ENCODE data around the gene GIGYF2. TPM values are rescaled to one million over a fixed set of nuclear protein-coding genes. Genes with fewer than 3 reads are reported as not detected.

GIGYF2 gene
- total and polyA plus RNA-seq, 2 of the 13 experiments (the other 11 are each of a cell fraction or from before 2014, with no cell fraction given): 44.9 to 73.5 TPM

- TF ChIP-seq IKZF5 (CRISPR knock-in tag; IDR thresholded peaks at IDR 0.05) (no peak), ZBTB3 (CRISPR knock-in tag; IDR thresholded peaks at IDR 0.05; ENCODE audit: borderline replicate concordance, low read depth) (no peak), YY1 (IDR thresholded peaks at IDR 0.05; ENCODE audit: insufficient read depth, insufficient replicate concordance, low read depth, low read length) (no peak), NFE2L2 (IDR thresholded peaks at IDR 0.05; ENCODE audit: low read length) (no peak), ZNF891 (CRISPR knock-in tag; IDR thresholded peaks at IDR 0.05) (no peak)
- TF ChIP-seq, protein P1, sequence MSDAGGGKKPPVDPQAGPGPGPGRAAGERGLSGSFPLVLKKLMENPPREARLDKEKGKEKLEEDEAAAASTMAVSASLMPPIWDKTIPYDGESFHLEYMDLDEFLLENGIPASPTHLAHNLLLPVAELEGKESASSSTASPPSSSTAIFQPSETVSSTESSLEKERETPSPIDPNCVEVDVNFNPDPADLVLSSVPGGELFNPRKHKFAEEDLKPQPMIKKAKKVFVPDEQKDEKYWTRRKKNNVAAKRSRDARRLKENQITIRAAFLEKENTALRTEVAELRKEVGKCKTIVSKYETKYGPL (CRISPR knock-in tag; IDR thresholded peaks at IDR 0.05): no peak
- peaks cover 12 to 24% of the 10 kb centered on the region in 2 experiments; a peak in 4 of 5 replicates for H3K36me3 ChIP-seq (replicated peaks in 1 of 2; ENCODE audit: control insufficient read depth in 1 of 2, insufficient read depth in 2 of 2, low read length in 2 of 2)
- H3K9ac ChIP-seq (ENCODE audit: insufficient read depth, low read depth, low read length): no peak overlapping the region
- H4K20me1 ChIP-seq (ENCODE audit: insufficient read depth, low read length): no peaks in the 10 kb centered on the region
- in situ Hi-C loops (cut with HindIII; ENCODE audit: extremely low pct_ligation_motif_present, low pct_unique_long_range_greater_than_20kb) (no loop called here), intact Hi-C loops (cut with micrococcal nuclease; ENCODE audit: unreplicated experiment) (no loop called here)
- WGBS (ENCODE audit: low lambda C conversion rate): 94% methylated on average over 9 of the region's 9 CpGs
- DNase-seq (ENCODE audit: low spot score) (no peak), ATAC-seq (no peak), FAIRE-seq (no peak)
- no peaks in the 10 kb centered on the region for H3K27me3 ChIP-seq (ENCODE audit: control insufficient read depth in 1 of 2, insufficient read depth in 2 of 2, low read length in 2 of 2)
- no peak overlapping the region for H3K4me2 ChIP-seq (ENCODE audit: low read depth, low read length)
- POLR2A ChIA-PET: no interaction called here
- no TSS peak for BruUV-seq (replicated peaks)
- H3K27ac ChIP-seq (ENCODE audit: extremely low read length, insufficient read depth, low read length): no peak overlapping the region
- H3K79me2 ChIP-seq (ENCODE audit: insufficient read depth, low read length): no peaks in the 10 kb centered on the region
- no peaks in the 10 kb centered on the region for H3K4me1 ChIP-seq (ENCODE audit: insufficient read depth, low read length)
- H3K9me3 ChIP-seq (ENCODE audit: low read length): no peaks in the 10 kb centered on the region
- no peak overlapping the region for H3K4me3 ChIP-seq (replicated peaks in 1 of 3; ENCODE audit: insufficient read depth in 1 of 3, low read depth in 2 of 3, low read length in 3 of 3)
- H2AFZ ChIP-seq (ENCODE audit: low read length): no peak overlapping the region
- CTCF ChIA-PET (ENCODE audit: low intra/inter-chr PET ratio, low total read pairs): no interaction called here
Measured at GRCh38 chr2:232896720-232897597, 199.8 kb downstream of the GIGYF2 start.
